A549 treated with ZK216348 at 1 μM for 4 hours (cell line): Measurements from ENCODE around the gene RHOXF1. TPM values are rescaled to one million over a fixed set of nuclear protein-coding genes. Genes with fewer than 3 reads are reported as not detected.

Experiments
- total RNA-seq: library from RNA; stranded (reverse); fragments of 200-300 nt; extraction: Qiagen RNA extraction; gene quantifications from 5 replicates; pipeline ENCODE4 v1.2.3, GENCODE V29; 2022; ENCODE audit warnings: low read depth

The RHOXF1 gene
- not detected in 5 replicates for total RNA-seq

DNA sequence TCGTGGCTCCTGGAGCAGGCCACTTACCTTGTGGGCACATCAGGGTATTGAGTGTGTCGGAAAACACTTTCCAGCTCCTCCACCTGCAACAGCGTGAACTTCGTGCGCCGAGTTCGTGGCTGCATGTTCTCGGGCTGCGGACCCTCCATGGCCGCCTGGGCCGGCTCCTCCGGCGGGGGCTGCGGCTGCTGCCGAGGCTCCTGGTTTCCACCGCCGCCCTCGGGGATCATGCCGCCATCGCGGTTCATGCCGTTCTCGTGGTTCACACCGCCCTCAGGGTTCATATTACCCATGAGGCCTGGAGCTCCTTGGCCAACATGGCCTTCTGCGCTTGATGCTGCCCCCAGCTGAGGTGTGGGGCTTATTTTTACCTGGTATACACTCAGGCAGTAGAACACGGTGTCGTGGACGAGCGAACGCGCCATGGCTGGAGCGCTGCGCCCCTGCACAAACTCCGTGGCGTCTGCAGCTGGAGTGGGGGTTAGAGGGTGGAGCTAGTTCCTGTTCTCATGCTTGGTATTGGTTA is at the start of gene RHOXF1:
TSS of gene RHOXF1 (minus strand) at position 476 of the 526 bp plus-strand sequence. CDS start at position 425, 51 bp downstream.

DNA sequence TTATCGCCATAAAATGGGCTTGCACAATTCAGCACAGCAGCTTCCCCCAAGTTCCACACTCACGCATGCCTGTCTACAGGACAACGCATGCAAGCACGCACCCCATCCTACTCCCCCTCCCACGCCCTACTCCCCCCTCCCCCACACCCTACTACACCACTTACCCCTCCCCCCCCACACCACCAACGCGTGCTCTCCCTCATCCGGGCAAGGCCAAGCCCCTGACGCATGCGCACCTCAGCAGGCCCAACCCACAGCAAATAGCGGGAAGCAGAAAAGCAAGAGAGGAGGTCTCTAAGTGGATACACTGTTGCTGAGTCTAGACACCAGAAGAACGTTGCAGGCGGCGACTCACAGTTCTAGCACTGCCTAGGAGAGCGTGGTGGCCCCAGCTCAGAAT is 42.6 kb upstream of the RHOXF1 start, which contains the start of gene RHOXF2:
TSS of gene RHOXF2 (plus strand) at position 301 of the 400 bp plus-strand sequence. CDS start 138 bp downstream, outside the sequence.

DNA sequence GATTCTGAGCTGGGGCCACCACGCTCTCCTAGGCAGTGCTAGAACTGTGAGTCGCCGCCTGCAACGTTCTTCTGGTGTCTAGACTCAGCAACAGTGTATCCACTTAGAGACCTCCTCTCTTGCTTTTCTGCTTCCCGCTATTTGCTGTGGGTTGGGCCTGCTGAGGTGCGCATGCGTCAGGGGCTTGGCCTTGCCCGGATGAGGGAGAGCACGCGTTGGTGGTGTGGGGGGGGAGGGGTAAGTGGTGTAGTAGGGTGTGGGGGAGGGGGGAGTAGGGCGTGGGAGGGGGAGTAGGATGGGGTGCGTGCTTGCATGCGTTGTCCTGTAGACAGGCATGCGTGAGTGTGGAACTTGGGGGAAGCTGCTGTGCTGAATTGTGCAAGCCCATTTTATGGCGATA is 38.1 kb downstream of the RHOXF1 start, which contains the start of gene RHOXF2B:
TSS of gene RHOXF2B (minus strand) at position 101 of the 400 bp plus-strand sequence. CDS start 138 bp downstream, outside the sequence.

Other genes starting within 250 kb of the RHOXF1 start
- gene RNF113A, start 244.2 kb downstream of the RHOXF1 start, total RNA-seq: 28.7 to 34.0 TPM (median 30.2 TPM) in 5 replicates
- 228 to 396 TPM (median 256 TPM) in 5 replicates for gene NDUFA1, start 244.1 kb downstream of the RHOXF1 start, total RNA-seq
- gene AKAP14, start 220.0 kb downstream of the RHOXF1 start, total RNA-seq: not detected in 5 replicates
- 7.3 to 14.4 TPM (median 7.9 TPM) in 5 replicates for gene NKAP, start 172.2 kb downstream of the RHOXF1 start, total RNA-seq
- gene RHOXF2B, start 38.2 kb downstream of the RHOXF1 start, total RNA-seq: not detected in 5 replicates
- gene RHOXF2, start 42.7 kb upstream of the RHOXF1 start, total RNA-seq: not detected in 5 replicates
- gene ZBTB33, start 134.9 kb upstream of the RHOXF1 start, total RNA-seq: 5.2 to 12.7 TPM (median 11.7 TPM) in 5 replicates
- gene TMEM255A, start 195.5 kb upstream of the RHOXF1 start, total RNA-seq: 0.11 to 0.16 TPM (median 0.14 TPM) in 5 replicates
- not detected in 5 replicates for gene ATP1B4, start 246.2 kb upstream of the RHOXF1 start, total RNA-seq